ENCODE results near the gene IGSF21.

GRCh38 chr1:18256282-18257235 is 149.0 kb downstream of the IGSF21 start:
- TF ChIP-seq CTCF (IDR thresholded peaks at IDR 0.05) (no peak), POLR2A (IDR thresholded peaks at IDR 0.05) (no peak), POLR2AphosphoS5 (IDR thresholded peaks at IDR 0.05) (no peak), EP300 (IDR thresholded peaks at IDR 0.05) (no peak)

Data from suprapubic skin (tissue), 4 donors.